HEK293 (cell line): ENCODE measurements around the gene ZNF284.

Source experiments
- HOXD13 ChIP-seq: sonication (generic); formaldehyde crosslinking; IDR thresholded peaks from 2 replicates; pipeline ENCODE4 v1.8.0; 2022; ENCODE audit warnings: missing genetic modification reagents, borderline replicate concordance
- IKZF3 ChIP-seq: fragments of 450-650 bp; IDR thresholded peaks from 2 replicates; pipeline ENCODE4 v1.5.0; 2018; ENCODE audit warnings: missing biosample characterization, mild to moderate bottlenecking, missing genetic modification characterization, moderate library complexity
- KLF10 ChIP-seq: fragments of 450-650 bp; IDR thresholded peaks from 2 replicates; pipeline ENCODE4 v1.5.1; 2018; ENCODE audit warnings: missing biosample characterization, mild to moderate bottlenecking, missing genetic modification characterization
- MYNN ChIP-seq: fragments of 450-650 bp; formaldehyde crosslinking; IDR thresholded peaks from 2 replicates; pipeline ENCODE4 v1.5.1; 2016; ENCODE audit warnings: missing biosample characterization, missing genetic modification characterization, borderline replicate concordance
- OSR2 ChIP-seq: fragments of 450-650 bp; formaldehyde crosslinking; IDR thresholded peaks from 2 replicates; pipeline ENCODE4 v1.5.1; 2016; ENCODE audit warnings: missing biosample characterization, missing genetic modification characterization
- SP3 ChIP-seq: fragments of 450-650 bp; formaldehyde crosslinking; IDR thresholded peaks from 2 replicates; pipeline ENCODE4 v1.5.1; 2016; ENCODE audit warnings: missing biosample characterization, missing genetic modification characterization
- ZNF24 ChIP-seq: fragments of 450-650 bp; formaldehyde crosslinking; IDR thresholded peaks from 2 replicates; pipeline ENCODE4 v1.5.1; 2016; ENCODE audit warnings: missing biosample characterization, missing genetic modification characterization
- ZNF335 ChIP-seq: fragments of 450-650 bp; formaldehyde crosslinking; conservative IDR thresholded peaks from 2 replicates; pipeline ENCODE4 v1.5.1; 2016; ENCODE audit warnings: missing biosample characterization, missing genetic modification characterization
- ZNF366 ChIP-seq: fragments of 450-650 bp; formaldehyde crosslinking; conservative IDR thresholded peaks from 2 replicates; pipeline ENCODE4 v1.5.1; 2016; ENCODE audit warnings: missing biosample characterization, missing genetic modification characterization
- ZNF391 ChIP-seq: fragments of 450-650 bp; formaldehyde crosslinking; IDR thresholded peaks from 2 replicates; pipeline ENCODE4 v1.5.1; 2016; ENCODE audit warnings: low read depth, missing biosample characterization, missing genetic modification characterization, borderline replicate concordance
- ZNF433 ChIP-seq: fragments of 450-650 bp; formaldehyde crosslinking; IDR thresholded peaks from 2 replicates; pipeline ENCODE4 v1.5.1; 2016; ENCODE audit warnings: missing biosample characterization, missing genetic modification characterization, low read depth
- ZNF558 ChIP-seq: fragments of 450-650 bp; formaldehyde crosslinking; IDR thresholded peaks from 2 replicates; pipeline ENCODE4 v1.5.1; 2016; ENCODE audit warnings: missing biosample characterization, missing genetic modification characterization
- TF ChIP-seq, protein P1 (sequence below): fragments of 450-650 bp; formaldehyde crosslinking; IDR thresholded peaks from 2 replicates; pipeline ENCODE4 v1.5.1; 2016; ENCODE audit warnings: missing biosample characterization, missing genetic modification characterization
- TF ChIP-seq, protein P2 (sequence below): fragments of 450-650 bp; formaldehyde crosslinking; IDR thresholded peaks from 2 replicates; pipeline ENCODE4 v1.5.1; 2016; ENCODE audit warnings: missing biosample characterization, missing genetic modification characterization
- TF ChIP-seq, protein P3 (sequence below): fragments of 450-650 bp; formaldehyde crosslinking; IDR thresholded peaks from 2 replicates; pipeline ENCODE4 v1.5.1; 2016; ENCODE audit warnings: missing biosample characterization, missing genetic modification characterization
- TF ChIP-seq, protein P4 (sequence below): fragments of 450-650 bp; formaldehyde crosslinking; conservative IDR thresholded peaks from 2 replicates; pipeline ENCODE4 v1.5.1; 2016; ENCODE audit warnings: low read depth, missing biosample characterization, missing genetic modification characterization
- TF ChIP-seq, protein P5 (sequence below): fragments of 450-650 bp; formaldehyde crosslinking; IDR thresholded peaks from 2 replicates; pipeline ENCODE4 v1.5.1; 2016; ENCODE audit warnings: missing biosample characterization, missing genetic modification characterization, borderline replicate concordance
- TF ChIP-seq, protein P6 (sequence below): fragments of 450-650 bp; formaldehyde crosslinking; IDR thresholded peaks from 2 replicates; pipeline ENCODE4 v1.5.1; 2016; ENCODE audit warnings: missing biosample characterization, missing genetic modification characterization

ZNF284 gene

DNA sequence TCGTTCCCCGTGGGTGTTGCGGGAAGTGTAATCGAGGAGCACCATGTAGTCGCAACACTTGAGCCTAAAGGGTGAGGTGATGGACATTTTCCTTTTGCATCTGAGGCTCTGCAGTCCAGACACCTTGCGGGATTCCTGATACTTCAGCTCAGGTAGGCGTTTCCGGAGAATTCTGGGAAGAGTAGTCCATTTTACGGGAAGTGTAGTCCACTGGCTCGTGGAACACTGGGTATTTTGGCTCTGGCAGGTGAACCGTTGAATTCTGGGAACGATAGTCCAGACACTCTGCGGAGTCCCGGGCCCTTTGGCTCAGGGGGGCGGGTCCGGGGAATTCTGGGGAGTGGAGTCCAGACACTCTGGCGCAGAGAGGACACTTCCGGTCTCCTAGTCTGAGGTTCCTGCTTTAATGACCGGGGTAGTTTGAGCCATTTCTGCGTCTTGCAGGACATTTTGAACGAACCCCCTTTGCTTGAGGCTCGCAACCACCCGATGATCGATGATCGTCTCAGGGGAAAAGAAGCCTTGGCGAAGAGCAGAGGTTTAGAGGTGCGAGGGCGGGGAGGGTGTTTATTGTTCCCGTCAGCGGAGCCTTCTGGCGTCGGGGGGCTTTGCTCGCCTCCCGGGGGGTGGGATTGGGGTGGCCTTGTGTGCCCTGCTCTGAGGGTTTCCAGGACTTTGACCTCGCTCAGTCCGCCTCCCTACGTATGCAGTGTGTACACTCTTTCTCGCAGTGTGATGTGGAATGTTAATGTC, 20.1 kb upstream of the ZNF284 start, which contains the start of gene ZNF223 (continued):
- TF ChIP-seq IKZF3 (tag by site-specific recombination) (peak; percentile 100), HOXD13 (CRISPR knock-in tag) (no peak), MYNN (tag by site-specific recombination) (no peak), ZNF335 (peak; percentile 99), ZNF433 (tag by site-specific recombination) (no peak), SP3 (tag by site-specific recombination) (peak; percentile 99), ZNF366 (no peak), ZNF24 (tag by site-specific recombination) (peak; percentile 59; the same call in 1 of the 2 replicates), ZNF558 (tag by site-specific recombination) (peak; percentile 60; the same call in 1 of the 2 replicates), KLF10 (peak; percentile 62), OSR2 (tag by site-specific recombination) (no peak), ZNF391 (0 out of 2 replicates have a peak, but pooled peaks have one; percentile 10)
- TF ChIP-seq, protein P1, sequence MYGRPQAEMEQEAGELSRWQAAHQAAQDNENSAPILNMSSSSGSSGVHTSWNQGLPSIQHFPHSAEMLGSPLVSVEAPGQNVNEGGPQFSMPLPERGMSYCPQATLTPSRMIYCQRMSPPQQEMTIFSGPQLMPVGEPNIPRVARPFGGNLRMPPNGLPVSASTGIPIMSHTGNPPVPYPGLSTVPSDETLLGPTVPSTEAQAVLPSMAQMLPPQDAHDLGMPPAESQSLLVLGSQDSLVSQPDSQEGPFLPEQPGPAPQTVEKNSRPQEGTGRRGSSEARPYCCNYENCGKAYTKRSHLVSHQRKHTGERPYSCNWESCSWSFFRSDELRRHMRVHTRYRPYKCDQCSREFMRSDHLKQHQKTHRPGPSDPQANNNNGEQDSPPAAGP (tag by site-specific recombination), result peak; percentile 48
- TF ChIP-seq, protein P2, sequence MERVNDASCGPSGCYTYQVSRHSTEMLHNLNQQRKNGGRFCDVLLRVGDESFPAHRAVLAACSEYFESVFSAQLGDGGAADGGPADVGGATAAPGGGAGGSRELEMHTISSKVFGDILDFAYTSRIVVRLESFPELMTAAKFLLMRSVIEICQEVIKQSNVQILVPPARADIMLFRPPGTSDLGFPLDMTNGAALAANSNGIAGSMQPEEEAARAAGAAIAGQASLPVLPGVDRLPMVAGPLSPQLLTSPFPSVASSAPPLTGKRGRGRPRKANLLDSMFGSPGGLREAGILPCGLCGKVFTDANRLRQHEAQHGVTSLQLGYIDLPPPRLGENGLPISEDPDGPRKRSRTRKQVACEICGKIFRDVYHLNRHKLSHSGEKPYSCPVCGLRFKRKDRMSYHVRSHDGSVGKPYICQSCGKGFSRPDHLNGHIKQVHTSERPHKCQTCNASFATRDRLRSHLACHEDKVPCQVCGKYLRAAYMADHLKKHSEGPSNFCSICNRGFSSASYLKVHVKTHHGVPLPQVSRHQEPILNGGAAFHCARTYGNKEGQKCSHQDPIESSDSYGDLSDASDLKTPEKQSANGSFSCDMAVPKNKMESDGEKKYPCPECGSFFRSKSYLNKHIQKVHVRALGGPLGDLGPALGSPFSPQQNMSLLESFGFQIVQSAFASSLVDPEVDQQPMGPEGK (tag by site-specific recombination), result peak; percentile 91
- TF ChIP-seq, protein P3, sequence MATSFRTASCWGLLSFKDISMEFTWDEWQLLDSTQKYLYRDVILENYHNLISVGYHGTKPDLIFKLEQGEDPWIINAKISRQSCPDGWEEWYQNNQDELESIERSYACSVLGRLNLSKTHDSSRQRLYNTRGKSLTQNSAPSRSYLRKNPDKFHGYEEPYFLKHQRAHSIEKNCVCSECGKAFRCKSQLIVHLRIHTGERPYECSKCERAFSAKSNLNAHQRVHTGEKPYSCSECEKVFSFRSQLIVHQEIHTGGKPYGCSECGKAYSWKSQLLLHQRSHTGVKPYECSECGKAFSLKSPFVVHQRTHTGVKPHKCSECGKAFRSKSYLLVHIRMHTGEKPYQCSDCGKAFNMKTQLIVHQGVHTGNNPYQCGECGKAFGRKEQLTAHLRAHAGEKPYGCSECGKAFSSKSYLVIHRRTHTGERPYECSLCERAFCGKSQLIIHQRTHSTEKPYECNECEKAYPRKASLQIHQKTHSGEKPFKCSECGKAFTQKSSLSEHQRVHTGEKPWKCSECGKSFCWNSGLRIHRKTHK, result no peak
- TF ChIP-seq, protein P4, sequence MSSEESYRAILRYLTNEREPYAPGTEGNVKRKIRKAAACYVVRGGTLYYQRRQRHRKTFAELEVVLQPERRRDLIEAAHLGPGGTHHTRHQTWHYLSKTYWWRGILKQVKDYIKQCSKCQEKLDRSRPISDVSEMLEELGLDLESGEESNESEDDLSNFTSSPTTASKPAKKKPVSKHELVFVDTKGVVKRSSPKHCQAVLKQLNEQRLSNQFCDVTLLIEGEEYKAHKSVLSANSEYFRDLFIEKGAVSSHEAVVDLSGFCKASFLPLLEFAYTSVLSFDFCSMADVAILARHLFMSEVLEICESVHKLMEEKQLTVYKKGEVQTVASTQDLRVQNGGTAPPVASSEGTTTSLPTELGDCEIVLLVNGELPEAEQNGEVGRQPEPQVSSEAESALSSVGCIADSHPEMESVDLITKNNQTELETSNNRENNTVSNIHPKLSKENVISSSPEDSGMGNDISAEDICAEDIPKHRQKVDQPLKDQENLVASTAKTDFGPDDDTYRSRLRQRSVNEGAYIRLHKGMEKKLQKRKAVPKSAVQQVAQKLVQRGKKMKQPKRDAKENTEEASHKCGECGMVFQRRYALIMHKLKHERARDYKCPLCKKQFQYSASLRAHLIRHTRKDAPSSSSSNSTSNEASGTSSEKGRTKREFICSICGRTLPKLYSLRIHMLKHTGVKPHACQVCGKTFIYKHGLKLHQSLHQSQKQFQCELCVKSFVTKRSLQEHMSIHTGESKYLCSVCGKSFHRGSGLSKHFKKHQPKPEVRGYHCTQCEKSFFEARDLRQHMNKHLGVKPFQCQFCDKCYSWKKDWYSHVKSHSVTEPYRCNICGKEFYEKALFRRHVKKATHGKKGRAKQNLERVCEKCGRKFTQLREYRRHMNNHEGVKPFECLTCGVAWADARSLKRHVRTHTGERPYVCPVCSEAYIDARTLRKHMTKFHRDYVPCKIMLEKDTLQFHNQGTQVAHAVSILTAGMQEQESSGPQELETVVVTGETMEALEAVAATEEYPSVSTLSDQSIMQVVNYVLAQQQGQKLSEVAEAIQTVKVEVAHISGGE (tag by site-specific recombination), result peak; percentile 99
- TF ChIP-seq, protein P5, sequence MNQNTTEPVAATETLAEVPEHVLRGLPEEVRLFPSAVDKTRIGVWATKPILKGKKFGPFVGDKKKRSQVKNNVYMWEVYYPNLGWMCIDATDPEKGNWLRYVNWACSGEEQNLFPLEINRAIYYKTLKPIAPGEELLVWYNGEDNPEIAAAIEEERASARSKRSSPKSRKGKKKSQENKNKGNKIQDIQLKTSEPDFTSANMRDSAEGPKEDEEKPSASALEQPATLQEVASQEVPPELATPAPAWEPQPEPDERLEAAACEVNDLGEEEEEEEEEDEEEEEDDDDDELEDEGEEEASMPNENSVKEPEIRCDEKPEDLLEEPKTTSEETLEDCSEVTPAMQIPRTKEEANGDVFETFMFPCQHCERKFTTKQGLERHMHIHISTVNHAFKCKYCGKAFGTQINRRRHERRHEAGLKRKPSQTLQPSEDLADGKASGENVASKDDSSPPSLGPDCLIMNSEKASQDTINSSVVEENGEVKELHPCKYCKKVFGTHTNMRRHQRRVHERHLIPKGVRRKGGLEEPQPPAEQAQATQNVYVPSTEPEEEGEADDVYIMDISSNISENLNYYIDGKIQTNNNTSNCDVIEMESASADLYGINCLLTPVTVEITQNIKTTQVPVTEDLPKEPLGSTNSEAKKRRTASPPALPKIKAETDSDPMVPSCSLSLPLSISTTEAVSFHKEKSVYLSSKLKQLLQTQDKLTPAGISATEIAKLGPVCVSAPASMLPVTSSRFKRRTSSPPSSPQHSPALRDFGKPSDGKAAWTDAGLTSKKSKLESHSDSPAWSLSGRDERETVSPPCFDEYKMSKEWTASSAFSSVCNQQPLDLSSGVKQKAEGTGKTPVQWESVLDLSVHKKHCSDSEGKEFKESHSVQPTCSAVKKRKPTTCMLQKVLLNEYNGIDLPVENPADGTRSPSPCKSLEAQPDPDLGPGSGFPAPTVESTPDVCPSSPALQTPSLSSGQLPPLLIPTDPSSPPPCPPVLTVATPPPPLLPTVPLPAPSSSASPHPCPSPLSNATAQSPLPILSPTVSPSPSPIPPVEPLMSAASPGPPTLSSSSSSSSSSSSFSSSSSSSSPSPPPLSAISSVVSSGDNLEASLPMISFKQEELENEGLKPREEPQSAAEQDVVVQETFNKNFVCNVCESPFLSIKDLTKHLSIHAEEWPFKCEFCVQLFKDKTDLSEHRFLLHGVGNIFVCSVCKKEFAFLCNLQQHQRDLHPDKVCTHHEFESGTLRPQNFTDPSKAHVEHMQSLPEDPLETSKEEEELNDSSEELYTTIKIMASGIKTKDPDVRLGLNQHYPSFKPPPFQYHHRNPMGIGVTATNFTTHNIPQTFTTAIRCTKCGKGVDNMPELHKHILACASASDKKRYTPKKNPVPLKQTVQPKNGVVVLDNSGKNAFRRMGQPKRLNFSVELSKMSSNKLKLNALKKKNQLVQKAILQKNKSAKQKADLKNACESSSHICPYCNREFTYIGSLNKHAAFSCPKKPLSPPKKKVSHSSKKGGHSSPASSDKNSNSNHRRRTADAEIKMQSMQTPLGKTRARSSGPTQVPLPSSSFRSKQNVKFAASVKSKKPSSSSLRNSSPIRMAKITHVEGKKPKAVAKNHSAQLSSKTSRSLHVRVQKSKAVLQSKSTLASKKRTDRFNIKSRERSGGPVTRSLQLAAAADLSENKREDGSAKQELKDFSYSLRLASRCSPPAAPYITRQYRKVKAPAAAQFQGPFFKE, result no peak
- TF ChIP-seq, protein P6, sequence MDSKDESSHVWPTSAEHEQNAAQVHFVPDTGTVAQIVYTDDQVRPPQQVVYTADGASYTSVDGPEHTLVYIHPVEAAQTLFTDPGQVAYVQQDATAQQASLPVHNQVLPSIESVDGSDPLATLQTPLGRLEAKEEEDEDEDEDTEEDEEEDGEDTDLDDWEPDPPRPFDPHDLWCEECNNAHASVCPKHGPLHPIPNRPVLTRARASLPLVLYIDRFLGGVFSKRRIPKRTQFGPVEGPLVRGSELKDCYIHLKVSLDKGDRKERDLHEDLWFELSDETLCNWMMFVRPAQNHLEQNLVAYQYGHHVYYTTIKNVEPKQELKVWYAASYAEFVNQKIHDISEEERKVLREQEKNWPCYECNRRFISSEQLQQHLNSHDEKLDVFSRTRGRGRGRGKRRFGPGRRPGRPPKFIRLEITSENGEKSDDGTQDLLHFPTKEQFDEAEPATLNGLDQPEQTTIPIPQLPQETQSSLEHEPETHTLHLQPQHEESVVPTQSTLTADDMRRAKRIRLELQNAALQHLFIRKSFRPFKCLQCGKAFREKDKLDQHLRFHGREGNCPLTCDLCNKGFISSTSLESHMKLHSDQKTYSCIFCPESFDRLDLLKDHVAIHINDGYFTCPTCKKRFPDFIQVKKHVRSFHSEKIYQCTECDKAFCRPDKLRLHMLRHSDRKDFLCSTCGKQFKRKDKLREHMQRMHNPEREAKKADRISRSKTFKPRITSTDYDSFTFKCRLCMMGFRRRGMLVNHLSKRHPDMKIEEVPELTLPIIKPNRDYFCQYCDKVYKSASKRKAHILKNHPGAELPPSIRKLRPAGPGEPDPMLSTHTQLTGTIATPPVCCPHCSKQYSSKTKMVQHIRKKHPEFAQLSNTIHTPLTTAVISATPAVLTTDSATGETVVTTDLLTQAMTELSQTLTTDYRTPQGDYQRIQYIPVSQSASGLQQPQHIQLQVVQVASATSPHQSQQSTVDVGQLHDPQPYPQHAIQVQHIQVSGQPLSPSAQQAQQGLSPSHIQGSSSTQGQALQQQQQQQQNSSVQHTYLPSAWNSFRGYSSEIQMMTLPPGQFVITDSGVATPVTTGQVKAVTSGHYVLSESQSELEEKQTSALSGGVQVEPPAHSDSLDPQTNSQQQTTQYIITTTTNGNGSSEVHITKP, result peak; percentile 95
